Endothelial cell of umbilical vein (primary cell): ENCODE measurements around the gene KCNH2. TPM values are rescaled to one million over a fixed set of nuclear protein-coding genes. Genes with fewer than 3 reads are reported as not detected.

Source experiments
- BruUV-seq: library from RNA; stranded (reverse); fragments of 400-500 nt; replicated peaks from 2 replicates; lab custom pipeline; 2021; lab: Mats Ljungman, UMichigan
- CTCF ChIA-PET: fragments of 300-600, 350-600 bp; sonication (Branson Sonifier 250); formaldehyde crosslinking; loops from one replicate; lab custom pipeline; 2021; ENCODE audit warnings: antibody characterized with exemption, inconsistent platforms; lab: Charles Lee
- POLR2A ChIA-PET: fragments of 300-600, 350-600 bp; sonication (Branson Sonifier 250); formaldehyde crosslinking; loops from one replicate; lab custom pipeline; 2021; ENCODE audit warnings: antibody characterized with exemption, inconsistent platforms; lab: Charles Lee
- DNase-seq: peaks from one replicate; pipeline ENCODE4 v3.0.0-alpha.2; 2011; ENCODE audit warnings: low read depth, low spot score
- FAIRE-seq: peaks from 2 replicates; lab custom pipeline; 2011; peaks lifted over from hg19 to GRCh38; lab: Jason Lieb, UNC
- H2AFZ ChIP-seq: 2 replicates; pipeline ENCODE4 v1.6.0; 2012; ENCODE audit warnings: low read depth, low read length, control low read depth, inconsistent platforms
- H3K27ac ChIP-seq: 2 replicates; pipeline ENCODE4 v1.5.1; 2011; ENCODE audit warnings: low read depth, mild to moderate bottlenecking, control low read depth, low read length, moderate library complexity; ENCODE audit not compliant: insufficient read depth
- H3K27me3 ChIP-seq, 2 experiments: 2 replicates each; pipeline versions ENCODE4 v1.6.0 to v1.6.1; 2011; ENCODE audit warnings: low read length in 2 of 2, mixed read lengths in 1 of 2; ENCODE audit not compliant: control insufficient read depth in 2 of 2, insufficient read depth in 2 of 2
- H3K36me3 ChIP-seq, 2 experiments: 2 replicates in 1 of 2; 3 replicates in 1 of 2; pipeline ENCODE4 v1.5.1; 2011; ENCODE audit warnings: low read length in 2 of 2, mild to moderate bottlenecking in 1 of 2, moderate library complexity in 1 of 2; ENCODE audit not compliant: control insufficient read depth in 2 of 2, insufficient read depth in 2 of 2; ENCODE audit errors: extremely low read depth in 1 of 2
- H3K4me1 ChIP-seq: 3 replicates; pipeline ENCODE4 v1.5.1; 2011; ENCODE audit warnings: mild to moderate bottlenecking, low read length; ENCODE audit not compliant: control insufficient read depth, insufficient read depth; ENCODE audit errors: extremely low read depth
- H3K4me2 ChIP-seq: 2 replicates; pipeline ENCODE4 v1.6.1; 2011; ENCODE audit warnings: low read length, control low read depth, mixed read lengths; ENCODE audit not compliant: insufficient read depth
- H3K4me3 ChIP-seq, 3 experiments: fragments of 200-600 bp in 1 of 3; sonication (generic), shearing (Covaris generic) in 1 of 3; replicated peaks in 1 of 3; 2 replicates each; pipeline ENCODE4 v1.5.1; 2011 to 2016; ENCODE audit warnings: control low read depth in 3 of 3, low read length in 3 of 3, mild to moderate bottlenecking in 2 of 3, inconsistent platforms in 1 of 3, low read depth in 1 of 3, moderate library complexity in 1 of 3; ENCODE audit not compliant: insufficient read depth in 1 of 3
- H3K79me2 ChIP-seq: 2 replicates; pipeline ENCODE4 v1.6.0; 2012; ENCODE audit warnings: low read length, inconsistent platforms; ENCODE audit not compliant: control insufficient read depth, insufficient read depth
- H3K9ac ChIP-seq: replicated peaks from 2 replicates; pipeline ENCODE3; 2011; ENCODE audit warnings: low read length, control low read depth; ENCODE audit not compliant: insufficient read depth; ENCODE audit errors: extremely low read depth
- H3K9me1 ChIP-seq: replicated peaks from 3 replicates; pipeline ENCODE4 v1.6.0; 2011; ENCODE audit warnings: mild to moderate bottlenecking, low read length; ENCODE audit not compliant: control insufficient read depth, insufficient read depth; ENCODE audit errors: extremely low read depth
- H3K9me3 ChIP-seq: replicated peaks from 2 replicates; pipeline ENCODE4 v1.5.1; 2012; ENCODE audit warnings: low read length, inconsistent platforms; ENCODE audit not compliant: control insufficient read depth, insufficient read depth
- H4K20me1 ChIP-seq: replicated peaks from 2 replicates; pipeline ENCODE3; 2011; ENCODE audit warnings: mild to moderate bottlenecking, low read length; ENCODE audit not compliant: control insufficient read depth, insufficient read depth; ENCODE audit errors: extremely low read depth
- CTCF ChIP-seq, 2 donors: IDR thresholded peaks; 1 replicate in 1 of 2; 2 replicates in 1 of 2; pipeline ENCODE4 v1.5.1; 2011; ENCODE audit warnings: low read length in 2 of 2, mild to moderate bottlenecking in 2 of 2, moderate library complexity in 2 of 2, control low read depth in 1 of 2, inconsistent platforms in 1 of 2, low read depth in 1 of 2; ENCODE audit not compliant: insufficient read depth in 1 of 2; ENCODE audit errors: extremely low read depth in 1 of 2
- EZH2 ChIP-seq: IDR thresholded peaks from 2 replicates; pipeline ENCODE4 v1.6.1; 2012; ENCODE audit warnings: borderline replicate concordance, low read depth, mild to moderate bottlenecking, moderate library complexity, low read length, inconsistent platforms; ENCODE audit not compliant: severe bottlenecking
- FOS ChIP-seq: IDR thresholded peaks from 2 replicates; pipeline ENCODE4 v1.6.1; 2011; ENCODE audit warnings: mild to moderate bottlenecking, low read length, moderate library complexity, borderline replicate concordance; ENCODE audit not compliant: insufficient read depth
- GATA2 ChIP-seq: IDR thresholded peaks from 2 replicates; pipeline ENCODE4 v1.7.0; 2011; ENCODE audit warnings: low read depth, mild to moderate bottlenecking, moderate library complexity, mixed read lengths, low read length; ENCODE audit not compliant: insufficient read length, insufficient read depth
- JUN ChIP-seq: IDR thresholded peaks from 2 replicates; pipeline ENCODE4 v1.6.1; 2011; ENCODE audit warnings: borderline replicate concordance, low read depth; ENCODE audit not compliant: insufficient read length, insufficient read depth
- MAX ChIP-seq: IDR thresholded peaks from 2 replicates; pipeline ENCODE4 v1.6.1; 2011; ENCODE audit not compliant: insufficient read depth, insufficient read length
- MYC ChIP-seq: IDR thresholded peaks from one replicate; pipeline ENCODE4 v1.6.1; 2011; ENCODE audit warnings: mild to moderate bottlenecking, low read depth, low read length
- POLR2A ChIP-seq: IDR thresholded peaks from 2 replicates; pipeline ENCODE4 v1.6.1; 2012; ENCODE audit warnings: low read depth, mild to moderate bottlenecking, control low read depth, low read length
- POLR2AphosphoS5 ChIP-seq: IDR thresholded peaks from 2 replicates; pipeline ENCODE4 v1.6.1; 2012; ENCODE audit warnings: low read depth, mild to moderate bottlenecking, control low read depth, low read length, moderate library complexity; ENCODE audit not compliant: insufficient read depth
- dilution Hi-C: fragments of 300-500 bp; cut with MboI; formaldehyde crosslinking; loops from one replicate; pipeline ENCODE4 v1.15.0; 2019; ENCODE audit warnings: low sequenced_read_pairs; ENCODE audit not compliant: extremely low pct_ligation_motif_present
- intact Hi-C: fragments of 100-400 bp; cut with micrococcal nuclease; formaldehyde crosslinking; loops from one replicate; pipeline ENCODE4 v1.10.0; 2022
- polyA plus RNA-seq, 4 experiments: library from polyadenylated mRNA; depleted of rRNA in 3 of 4; stranded (reverse) in 3 of 4; unstranded in 1 of 4; fragments of >200 nt; gene quantifications; 2 replicates each; pipeline versions ENCODE4 v1.2.1 to v1.2.3, GENCODE V29; 2011 to 2012; ENCODE audit warnings: missing spikeins in 1 of 4
- total RNA-seq: library from RNA; stranded (reverse); gene quantifications from 2 replicates; pipeline ENCODE4 v1.2.3, GENCODE V29; 2021

Gene KCNH2
- total and polyA plus RNA-seq, 2 donors (not counting 3 experiments of a cell fraction or from before 2014, with no cell fraction given), result 0.03 to 0.09 TPM

DNA sequence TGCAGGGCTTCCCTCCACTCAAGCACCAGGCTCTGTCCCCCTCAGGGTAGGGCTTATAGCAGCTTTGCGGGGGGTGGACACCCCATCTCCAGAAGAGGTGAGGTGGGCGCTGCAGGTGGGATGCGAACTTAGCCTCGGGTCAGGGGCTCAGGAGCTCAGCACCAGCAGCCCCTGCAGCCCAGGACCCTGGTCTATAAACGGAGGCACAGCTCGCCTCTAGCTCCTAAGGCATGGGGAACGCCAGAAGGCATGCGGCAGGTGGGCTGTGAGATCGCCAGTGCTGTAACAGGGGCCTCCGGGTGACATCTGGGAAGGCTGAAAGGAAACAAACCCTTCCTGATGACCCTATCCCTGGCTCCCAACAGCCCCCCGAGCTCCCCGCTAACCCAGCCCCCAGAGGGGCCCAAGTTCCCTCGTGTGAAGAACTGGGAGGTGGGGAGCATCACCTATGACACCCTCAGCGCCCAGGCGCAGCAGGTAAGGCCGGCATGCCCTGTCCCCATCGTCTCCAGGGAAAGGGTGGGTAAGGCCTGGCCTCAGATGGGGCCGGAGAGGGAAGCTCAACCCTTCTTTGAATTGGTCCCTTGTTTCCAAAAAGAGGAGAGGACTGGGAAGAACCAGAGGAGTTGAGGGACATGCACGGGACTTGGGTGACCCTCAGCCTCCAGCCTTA is 16.9 kb upstream of the KCNH2 start:
- Histone ChIP-seq H3K4me1 (peaks cover 28% of the 10 kb centered on the region), H3K27ac (peak overlapping the region; percentile 10), H3K9ac (no peak overlapping the region), H3K9me3 (peaks cover 2% of the 10 kb centered on the region), H4K20me1 (no peaks in the 10 kb centered on the region), H3K4me2 (peak overlapping the region; percentile 67), H3K4me3 (peak overlapping the region; percentile 43 to 67 (median 60)), H3K9me1 (no peaks in the 10 kb centered on the region), H3K27me3 (no peaks in the 10 kb centered on the region), H3K79me2 (peaks cover 7% of the 10 kb centered on the region), H3K36me3 (peaks cover 0 to 16% of the 10 kb centered on the region in 2 experiments), H2AFZ (no peak overlapping the region)
- DNase-seq, result no peak
- no peak for TF ChIP-seq POLR2A
- TF ChIP-seq MYC, result no peak
- TF ChIP-seq MAX, result no peak
- no peak for TF ChIP-seq FOS
- TF ChIP-seq EZH2, result no peak
- TF ChIP-seq JUN, result no peak
- TF ChIP-seq CTCF (IDR thresholded peaks at IDR 0.05; ENCODE audit: extremely low read depth in 1 of 2, insufficient read depth in 1 of 2, low read depth in 1 of 2, low read length in 2 of 2), result no peak
- no peak for TF ChIP-seq GATA2
- TF ChIP-seq POLR2AphosphoS5, result no peak
- no peak for FAIRE-seq
- CTCF ChIA-PET, result interaction anchor here (0.7 to 4.0 kb wide), 6 partner anchors 9 to 97 kb away, joined by 3 to 68 read pairs (median 18); no protein-coding TSS in a partner anchor
- POLR2A ChIA-PET, result interaction anchor here (1.6 kb wide), 1 partner anchor 13 kb away, joined by 8 read pairs; no protein-coding TSS in a partner anchor
- dilution Hi-C loops (no loop called here), intact Hi-C loops (loop anchor here (1.0 to 5.0 kb wide), 3 partner anchors 8 to 628 kb away; partner anchors contain the start of gene REPIN1)
- BruUV-seq, result no TSS peak
